Measurements from ENCODE around the gene KSR1.
"Not testable (repeated sequence)": the region's sequence is repeated elsewhere in the genome, so short reads cannot be mapped to it uniquely, and the experiment has no call there.

DNA sequence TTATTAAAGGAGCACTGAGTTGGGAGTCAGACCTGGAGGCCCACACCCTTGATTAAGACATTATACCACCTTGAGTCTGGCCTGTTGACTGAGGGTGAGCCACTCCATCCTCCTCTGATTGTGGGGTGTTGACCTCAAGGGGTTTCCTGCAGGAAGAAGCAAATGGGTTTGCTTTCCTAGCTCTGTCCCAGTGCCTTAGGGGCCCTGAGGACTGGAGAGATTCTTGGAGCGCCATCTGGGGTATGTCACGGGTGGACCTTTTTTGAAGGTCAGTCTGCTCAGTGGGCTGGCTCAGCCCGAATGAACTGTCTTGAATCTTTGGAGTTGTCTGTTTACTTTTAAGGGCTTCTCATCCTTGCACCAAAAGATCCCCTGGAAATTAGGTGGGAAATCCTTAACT lies 7.8 kb downstream of the KSR1 start:
- TF ChIP-seq, protein P1, sequence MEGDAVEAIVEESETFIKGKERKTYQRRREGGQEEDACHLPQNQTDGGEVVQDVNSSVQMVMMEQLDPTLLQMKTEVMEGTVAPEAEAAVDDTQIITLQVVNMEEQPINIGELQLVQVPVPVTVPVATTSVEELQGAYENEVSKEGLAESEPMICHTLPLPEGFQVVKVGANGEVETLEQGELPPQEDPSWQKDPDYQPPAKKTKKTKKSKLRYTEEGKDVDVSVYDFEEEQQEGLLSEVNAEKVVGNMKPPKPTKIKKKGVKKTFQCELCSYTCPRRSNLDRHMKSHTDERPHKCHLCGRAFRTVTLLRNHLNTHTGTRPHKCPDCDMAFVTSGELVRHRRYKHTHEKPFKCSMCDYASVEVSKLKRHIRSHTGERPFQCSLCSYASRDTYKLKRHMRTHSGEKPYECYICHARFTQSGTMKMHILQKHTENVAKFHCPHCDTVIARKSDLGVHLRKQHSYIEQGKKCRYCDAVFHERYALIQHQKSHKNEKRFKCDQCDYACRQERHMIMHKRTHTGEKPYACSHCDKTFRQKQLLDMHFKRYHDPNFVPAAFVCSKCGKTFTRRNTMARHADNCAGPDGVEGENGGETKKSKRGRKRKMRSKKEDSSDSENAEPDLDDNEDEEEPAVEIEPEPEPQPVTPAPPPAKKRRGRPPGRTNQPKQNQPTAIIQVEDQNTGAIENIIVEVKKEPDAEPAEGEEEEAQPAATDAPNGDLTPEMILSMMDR (conservative IDR thresholded peaks at IDR 0.05; ENCODE audit: low read depth, low read length) = not testable (repeated sequence)
- TF ChIP-seq POLR2A (IDR thresholded peaks at IDR 0.05; ENCODE audit: low read depth, low read length); RAD21 (IDR thresholded peaks at IDR 0.05; ENCODE audit: low read length); MAZ (IDR thresholded peaks at IDR 0.05; ENCODE audit: borderline replicate concordance, low read depth, low read length); MAFK (IDR thresholded peaks at IDR 0.05; ENCODE audit: low read depth, low read length); RCOR1 (IDR thresholded peaks at IDR 0.05; ENCODE audit: insufficient replicate concordance, low read length); SMC3 (IDR thresholded peaks at IDR 0.05; ENCODE audit: low read depth, low read length); FOS (IDR thresholded peaks at IDR 0.05; ENCODE audit: low read depth, low read length); CEBPB (IDR thresholded peaks at IDR 0.05; ENCODE audit: low read depth, low read length); NFE2L2 (IDR thresholded peaks at IDR 0.05; ENCODE audit: low read depth, low read length); BHLHE40 (IDR thresholded peaks at IDR 0.05; ENCODE audit: low read depth, low read length): not testable (repeated sequence)
- TF ChIP-seq, protein P2, sequence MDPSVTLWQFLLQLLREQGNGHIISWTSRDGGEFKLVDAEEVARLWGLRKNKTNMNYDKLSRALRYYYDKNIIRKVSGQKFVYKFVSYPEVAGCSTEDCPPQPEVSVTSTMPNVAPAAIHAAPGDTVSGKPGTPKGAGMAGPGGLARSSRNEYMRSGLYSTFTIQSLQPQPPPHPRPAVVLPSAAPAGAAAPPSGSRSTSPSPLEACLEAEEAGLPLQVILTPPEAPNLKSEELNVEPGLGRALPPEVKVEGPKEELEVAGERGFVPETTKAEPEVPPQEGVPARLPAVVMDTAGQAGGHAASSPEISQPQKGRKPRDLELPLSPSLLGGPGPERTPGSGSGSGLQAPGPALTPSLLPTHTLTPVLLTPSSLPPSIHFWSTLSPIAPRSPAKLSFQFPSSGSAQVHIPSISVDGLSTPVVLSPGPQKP (IDR thresholded peaks at IDR 0.05; ENCODE audit: borderline replicate concordance, low read depth, low read length) = not testable (repeated sequence)
